Endometrial microvascular endothelial cells (primary cell): ENCODE measurements around the gene DDX25. TPM values are rescaled to one million over a fixed set of nuclear protein-coding genes. Genes with fewer than 3 reads are reported as not detected.
"Not testable (repeated sequence)": the region's sequence is repeated elsewhere in the genome, so short reads cannot be mapped to it uniquely, and the experiment has no call there.

Experiments
- in situ Hi-C: cut with HindIII; loops from 2 replicates; pipeline ENCODE4 v1.10.0; 2017; ENCODE audit warnings: low sequenced_read_pairs, low pct_unique_long_range_greater_than_20kb; ENCODE audit errors: inconsistent ontology term
- total RNA-seq: library from RNA; depleted of rRNA; stranded (reverse); fragments of >200 nt; gene quantifications from one replicate; pipeline ENCODE4 v1.2.3, GENCODE V29; 2015; ENCODE audit errors: inconsistent ontology term

Gene DDX25
- total RNA-seq: not detected

DNA sequence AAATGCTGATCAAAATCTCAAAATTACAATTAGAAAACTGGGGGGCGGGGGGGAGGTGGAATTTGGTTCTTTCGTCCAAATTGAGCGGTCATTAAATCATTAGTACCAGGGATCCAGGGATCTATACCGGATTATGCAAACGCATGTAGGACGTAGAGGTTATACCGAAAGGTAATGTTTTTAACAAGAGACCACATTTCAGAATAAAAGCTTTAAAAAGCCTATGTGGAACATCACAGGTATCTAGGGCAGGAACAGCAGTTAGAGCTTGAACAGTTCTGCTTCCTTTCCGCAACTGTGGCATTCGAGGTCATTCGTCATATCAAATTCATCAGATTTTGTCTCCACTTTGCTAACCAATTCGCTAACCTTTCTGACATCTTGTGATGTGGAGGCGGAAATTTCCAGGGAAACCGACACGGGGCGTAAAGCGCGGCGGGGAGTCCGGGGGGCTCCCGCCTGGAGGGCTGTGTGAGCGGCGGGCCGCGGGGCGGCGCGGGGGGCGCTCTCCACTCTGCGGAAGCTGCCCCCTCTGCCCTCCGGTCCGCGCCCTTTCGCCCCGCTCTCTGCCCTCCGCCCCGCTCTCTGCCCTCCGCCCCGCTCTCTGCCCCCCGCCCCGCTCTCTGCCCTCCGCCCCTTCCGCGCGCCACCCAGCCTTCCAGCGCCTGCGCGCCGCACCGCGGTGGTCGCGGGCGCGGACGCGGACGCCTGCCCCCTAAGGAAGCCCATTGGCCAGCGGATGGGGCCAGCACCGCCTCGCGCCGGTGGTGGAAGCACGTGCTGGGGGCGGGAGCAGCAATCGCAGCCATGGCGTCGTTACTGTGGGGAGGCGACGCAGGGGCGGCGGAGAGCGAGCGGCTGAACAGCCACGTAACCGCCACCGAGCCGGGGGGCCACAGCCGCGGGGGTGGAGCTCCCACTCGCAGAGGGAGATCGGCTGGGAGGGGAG is at the start of gene DDX25:
Gene DDX25, plus strand, starts transcription at position 798 of the 949 bp plus-strand sequence. Its CDS starts 10 bp downstream, at position 808.
- in situ Hi-C loops: no loop called here

DNA sequence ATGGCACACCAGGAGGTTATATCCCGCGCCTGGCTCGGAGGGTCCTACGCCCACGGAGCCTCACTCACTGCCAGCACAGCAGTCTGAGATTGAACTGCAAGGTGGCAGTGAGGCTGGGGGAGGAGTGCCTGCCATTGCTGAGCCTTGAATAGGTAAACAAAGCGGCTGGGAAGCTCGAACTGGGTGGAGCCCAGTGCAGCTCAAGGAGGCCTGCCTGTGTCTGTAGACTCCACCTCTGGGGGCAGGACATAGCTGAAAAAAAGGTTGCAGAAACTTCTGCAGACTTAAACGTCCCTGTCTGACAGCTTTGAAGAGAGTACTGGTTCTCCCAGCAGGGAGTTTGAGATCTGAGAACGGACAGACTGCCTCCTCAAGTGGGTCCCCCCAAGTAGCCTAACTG is 46.6 kb upstream of the DDX25 start:
- in situ Hi-C loops: not testable (repeated sequence)

DNA sequence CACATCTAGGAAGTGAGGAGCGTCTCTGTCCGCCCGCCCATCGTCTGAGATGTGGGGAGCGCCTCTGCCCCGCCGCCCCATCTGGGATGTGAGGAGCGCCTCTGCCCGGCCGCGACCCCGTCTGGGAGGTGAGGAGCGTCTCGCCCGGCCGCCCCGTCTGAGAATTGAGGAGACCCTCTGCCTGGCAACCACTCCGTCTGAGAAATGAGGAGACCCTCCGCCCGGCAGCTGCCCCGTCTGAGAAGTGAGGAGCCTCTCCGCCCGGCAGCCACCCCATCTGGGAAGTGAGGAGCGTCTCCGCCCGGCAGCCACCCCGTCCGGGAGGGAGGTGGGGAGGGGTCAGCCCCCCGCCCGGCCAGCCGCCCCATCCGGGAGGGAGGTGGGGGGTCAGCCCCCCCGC is 41.5 kb upstream of the DDX25 start:
- in situ Hi-C loops: not testable (repeated sequence)

DNA sequence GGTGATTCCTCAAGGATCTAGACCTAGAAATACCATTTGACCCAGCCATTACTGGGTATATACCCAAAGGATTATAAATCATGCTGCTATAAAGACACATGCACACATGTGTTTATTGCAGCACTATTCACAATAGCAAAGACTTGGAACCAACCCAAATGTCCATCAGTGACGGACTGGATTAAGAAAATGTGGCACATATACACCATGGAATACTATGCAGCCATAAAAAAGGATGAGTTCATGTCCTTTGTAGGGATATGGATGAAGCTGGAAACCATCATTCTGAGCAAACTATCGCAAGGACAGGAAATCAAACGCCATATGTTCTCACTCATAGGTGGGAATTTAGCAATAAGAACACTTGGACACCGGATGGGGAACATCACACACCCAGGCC is 39.0 kb upstream of the DDX25 start:
- in situ Hi-C loops: not testable (repeated sequence)

DNA sequence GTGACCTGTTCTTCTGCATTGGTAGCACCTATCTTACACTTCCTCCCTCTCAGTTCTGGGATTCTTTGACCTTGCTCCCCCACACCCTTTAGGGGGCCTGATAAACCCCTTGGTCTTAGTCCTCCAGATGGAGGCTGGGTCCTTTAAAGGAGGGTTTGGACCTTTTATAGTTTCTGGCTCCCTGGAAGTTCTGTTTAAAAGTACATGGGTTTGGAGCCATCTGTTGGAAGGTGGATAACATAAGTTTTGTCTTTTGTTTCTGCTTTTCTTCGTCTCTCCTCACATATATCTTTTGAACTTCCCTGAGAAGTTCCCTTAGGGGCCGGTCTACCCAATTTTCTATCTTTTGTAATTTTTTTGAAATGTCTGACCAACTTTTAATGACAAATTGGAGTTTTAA is 34.8 kb upstream of the DDX25 start:
- in situ Hi-C loops: no loop called here

DNA sequence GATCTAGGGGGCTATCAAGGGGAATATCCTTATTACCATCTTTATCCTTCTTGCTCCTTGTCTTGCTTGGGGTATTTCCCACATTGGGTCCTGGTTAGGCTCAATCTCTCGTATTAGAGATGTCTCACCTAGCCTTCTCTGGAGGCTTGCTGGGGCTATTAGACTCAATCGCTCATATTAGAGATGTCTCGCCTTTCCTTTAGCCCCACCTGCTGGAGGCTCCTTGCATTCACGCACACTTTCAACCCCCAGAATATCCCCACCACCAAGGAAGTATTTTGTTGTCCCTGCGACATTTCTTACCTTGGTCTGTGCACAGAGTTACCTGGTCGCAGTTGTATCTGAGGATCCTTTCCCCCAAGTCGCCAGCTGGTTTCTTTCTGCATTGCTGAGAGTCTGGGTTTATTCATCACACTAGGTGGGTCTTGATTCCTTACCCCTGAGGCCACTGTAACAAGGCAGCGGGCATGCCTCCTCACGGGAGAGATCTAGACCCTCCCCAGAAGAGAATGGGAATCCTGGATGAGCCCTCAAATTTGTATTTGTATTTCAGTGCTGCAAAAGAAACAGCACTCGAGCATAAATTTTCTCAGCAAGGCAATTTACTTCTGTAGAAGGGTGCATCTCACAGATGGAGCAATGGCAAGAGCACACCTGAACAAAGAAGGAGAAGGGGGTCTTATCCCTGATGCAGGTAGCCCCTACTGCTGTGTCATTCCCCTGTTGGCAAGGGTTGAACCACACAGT is 32.7 kb upstream of the DDX25 start:
- in situ Hi-C loops: no loop called here

DNA sequence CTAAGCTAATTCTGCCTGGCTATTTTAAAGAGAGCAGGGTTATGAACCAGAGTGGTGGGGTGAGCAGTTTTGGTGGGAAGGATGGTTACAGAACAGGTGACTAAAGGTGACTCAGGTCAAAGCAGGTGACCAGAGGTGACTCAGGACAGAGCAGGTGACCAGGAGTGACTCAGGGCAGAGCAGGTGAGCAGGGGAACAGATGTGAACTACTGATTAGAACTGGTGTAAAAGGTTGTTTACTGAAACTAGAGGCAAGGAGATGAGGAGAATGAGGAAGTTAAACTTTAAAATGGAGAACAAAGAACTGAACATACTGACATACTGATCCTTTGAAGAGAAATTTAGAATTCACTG is 32.2 kb upstream of the DDX25 start:
- in situ Hi-C loops: no loop called here

DNA sequence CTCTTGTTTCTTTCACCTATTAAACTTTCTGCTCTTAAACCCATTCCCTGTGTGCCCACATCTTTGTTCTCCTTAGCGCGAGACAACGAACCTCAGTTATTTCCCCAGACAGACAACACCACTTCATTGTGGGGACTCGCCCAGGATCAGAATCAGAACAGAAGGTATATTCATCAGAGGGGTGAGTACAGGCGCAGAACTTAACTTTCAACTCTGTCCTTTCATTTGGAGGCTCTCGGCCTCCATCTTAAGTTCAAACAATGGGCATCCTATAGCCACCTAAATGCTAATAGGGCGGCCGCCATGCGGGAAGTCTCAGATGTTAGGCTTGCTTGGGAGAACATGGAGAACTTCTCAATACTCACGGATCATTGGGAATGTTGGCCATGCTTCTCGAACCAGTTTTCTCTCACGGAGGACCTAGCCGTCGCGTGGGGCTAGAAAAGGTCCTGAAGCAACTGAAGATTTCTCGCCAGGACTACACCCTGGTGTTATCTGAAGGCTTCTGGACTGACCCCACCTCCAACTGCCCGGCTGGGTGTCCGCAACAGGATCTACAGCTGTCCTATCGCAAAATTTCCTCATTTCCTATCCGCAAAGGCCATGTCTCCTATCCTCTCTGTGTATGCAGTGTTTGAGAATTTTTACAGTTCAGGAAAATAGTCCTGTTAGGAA is 30.3 kb upstream of the DDX25 start:
- in situ Hi-C loops: no loop called here

DNA sequence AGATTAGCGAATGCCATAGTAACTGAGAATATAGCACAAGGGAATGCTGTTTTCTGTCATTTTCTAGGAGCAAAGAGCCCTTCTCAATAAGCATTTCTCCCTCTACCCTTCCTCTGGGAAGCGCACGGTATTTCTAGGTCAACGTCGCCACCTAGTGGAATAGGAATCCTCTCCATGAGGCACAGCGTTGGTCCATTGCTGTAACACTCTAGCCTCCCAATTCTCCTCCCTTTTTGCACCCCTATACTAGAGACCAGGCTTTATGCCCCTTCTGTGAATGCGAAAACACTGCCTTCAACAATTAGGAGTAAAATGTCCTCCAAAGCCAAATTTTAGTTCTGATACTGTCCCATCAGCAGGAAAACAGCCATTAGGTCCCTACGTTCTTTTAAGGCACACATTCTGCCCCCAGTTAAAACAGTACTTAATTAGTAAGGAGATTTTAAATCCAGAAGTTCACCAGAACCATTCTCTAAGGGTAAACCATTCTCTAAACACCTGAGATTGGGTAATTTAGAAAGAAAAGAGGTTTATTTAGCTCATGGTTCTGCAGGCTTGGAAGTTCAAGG is 29.7 kb upstream of the DDX25 start:
- in situ Hi-C loops: no loop called here

DNA sequence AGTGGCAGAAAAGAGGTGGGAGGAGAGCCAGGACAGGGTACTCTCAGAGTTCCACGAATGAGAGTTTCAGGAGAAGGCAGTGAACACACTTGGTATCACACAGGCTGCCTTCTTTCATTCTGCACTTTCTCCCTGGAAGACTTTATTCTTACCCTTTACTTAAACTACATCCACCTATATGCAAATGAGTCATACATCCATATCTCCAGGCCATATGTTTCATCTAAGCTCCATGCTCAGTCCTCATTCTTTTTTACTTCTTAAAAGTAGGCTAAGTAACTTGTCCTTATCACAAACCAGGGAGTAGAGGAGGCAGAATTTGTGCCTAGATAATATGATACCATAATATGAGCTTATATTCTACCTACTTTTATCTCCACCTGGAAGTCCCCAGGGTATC is 23.0 kb upstream of the DDX25 start:
- in situ Hi-C loops: no loop called here

DNA sequence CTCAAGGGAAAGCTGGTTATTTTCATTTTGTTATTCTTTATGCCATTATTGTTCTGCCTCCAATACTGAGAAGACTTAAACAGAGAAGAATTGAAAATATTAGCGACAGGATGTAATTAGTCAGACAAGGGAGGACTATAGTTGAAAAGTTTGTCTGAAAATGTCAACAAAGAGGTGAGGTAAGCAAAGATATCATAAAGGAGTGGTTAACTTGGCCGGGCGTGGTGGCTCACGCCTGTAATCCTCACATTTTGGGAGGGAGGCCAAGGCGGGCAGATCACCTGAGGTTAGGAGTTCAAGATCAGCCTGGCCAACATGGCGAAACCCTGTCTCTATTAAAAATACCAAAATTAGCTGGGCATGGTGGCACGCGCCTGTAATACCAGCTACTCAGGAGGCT is 20.9 kb upstream of the DDX25 start:
- in situ Hi-C loops: no loop called here

DNA sequence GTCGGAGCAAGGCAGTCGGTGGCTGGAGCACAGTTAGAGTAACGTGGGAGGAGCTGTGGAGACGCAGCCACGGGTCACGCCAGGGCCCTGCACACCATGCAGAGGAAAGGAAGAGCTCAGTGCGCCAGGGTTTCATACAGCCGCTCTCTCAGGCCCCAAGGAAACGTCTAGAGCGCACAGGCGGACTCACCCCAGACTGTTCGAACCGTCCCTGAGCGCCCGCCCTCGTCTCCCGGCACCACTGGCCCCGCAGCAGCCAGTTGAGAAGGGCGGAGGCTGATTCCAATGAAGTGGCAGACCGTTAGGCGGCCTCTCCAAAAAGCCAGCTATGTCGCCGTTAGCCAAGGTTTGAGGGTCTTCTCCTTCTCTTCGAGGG is 17.3 kb upstream of the DDX25 start:
- in situ Hi-C loops: no loop called here

DNA sequence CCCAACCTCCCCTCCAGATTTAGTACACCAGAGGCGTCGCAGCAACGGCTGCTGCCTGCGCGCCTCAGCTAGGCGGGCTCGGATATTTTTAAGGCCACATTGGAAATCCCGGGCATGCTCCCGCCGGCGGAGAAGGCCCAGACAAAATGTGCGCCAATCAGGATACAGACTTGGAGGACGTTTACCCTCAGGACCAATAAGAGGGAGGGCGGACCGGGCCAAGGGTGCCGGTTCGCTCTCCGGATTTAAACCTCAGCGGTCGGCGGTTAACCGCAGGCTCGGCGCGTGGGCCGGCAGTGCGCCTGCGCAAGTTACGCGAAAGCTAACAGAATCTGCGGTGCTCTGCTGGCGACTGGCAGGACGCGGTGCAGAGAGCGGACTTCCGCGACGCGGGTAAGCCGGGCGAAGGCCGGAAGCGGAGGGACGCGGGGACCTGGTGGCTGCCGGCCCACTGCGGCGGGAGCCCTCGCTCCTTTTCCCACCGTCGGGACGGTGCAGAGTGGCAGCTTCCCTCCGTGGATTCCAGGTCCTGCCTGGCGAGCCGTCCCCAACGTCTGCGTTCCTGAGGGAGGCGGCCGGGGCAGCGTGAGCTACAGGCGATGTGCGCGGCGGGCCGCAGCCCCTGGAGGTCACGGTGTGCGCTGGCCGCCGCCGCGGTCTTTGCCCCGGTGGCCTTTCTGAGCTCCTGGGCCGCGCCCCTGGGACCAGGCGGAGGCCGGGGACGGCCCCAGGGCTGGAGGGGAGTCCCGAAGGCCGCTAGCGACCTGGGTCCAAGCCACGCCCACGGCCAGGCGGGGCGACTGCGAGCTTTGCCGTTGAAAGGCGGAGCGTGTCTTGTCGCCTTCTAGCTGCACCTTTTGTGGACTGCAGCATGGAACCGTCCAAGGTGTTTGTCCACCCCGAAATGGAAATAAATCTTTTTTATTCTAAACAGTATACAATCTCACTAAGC is 16.7 kb upstream of the DDX25 start, which contains the start of gene HYLS1:
Gene HYLS1, plus strand, starts transcription at position 296 of the 952 bp plus-strand sequence. CDS start 11,701 bp downstream, outside the sequence.
- in situ Hi-C loops: no loop called here

DNA sequence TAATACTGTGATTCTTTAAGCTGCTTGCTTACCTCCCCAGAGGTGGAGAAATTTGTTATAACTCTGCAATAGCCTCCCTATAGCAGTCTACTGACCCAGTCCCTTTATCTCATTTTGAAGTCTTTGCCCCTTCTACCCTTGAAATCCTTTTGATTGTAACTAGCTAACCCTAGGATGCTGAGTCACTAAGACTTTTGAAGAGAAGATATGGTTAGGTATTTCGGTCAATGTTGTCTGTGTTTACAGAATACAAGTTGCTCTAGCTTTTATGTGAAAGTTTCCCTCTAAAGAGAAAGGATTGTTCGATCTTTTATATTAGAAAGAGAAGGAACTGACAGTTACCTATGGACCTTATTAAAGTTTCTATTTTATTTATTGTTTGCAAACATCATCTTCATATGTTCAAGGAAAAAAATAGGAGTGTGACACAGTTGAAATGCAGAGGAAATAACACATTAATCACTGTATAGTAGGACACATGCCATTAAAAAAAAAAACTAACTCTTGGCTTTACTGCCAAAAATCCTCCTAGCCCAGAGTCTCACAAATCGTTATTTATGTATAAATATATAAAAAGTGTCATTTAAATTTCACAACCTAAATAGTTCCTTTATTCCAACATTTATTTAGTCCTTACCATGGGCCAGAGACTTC is 13.7 kb upstream of the DDX25 start:
- in situ Hi-C loops: no loop called here

DNA sequence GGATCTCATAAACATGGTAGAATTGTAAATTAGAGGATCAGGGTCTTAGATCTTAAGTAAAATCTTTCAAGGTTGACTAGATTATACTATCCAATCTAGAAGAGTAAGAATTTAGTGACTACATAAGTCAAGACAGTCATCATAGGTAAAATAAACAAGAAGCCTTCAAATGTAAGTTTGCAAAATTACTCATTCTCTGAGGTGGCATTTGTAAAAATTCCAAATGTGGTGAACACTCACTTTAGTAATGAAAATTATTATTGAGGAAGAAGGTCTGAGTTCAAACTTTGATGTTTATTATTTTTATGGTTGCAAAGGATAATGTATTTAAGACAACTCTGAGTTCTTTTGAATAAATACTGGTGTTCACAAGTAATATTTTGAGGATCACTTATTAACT is 12.2 kb upstream of the DDX25 start:
- in situ Hi-C loops: no loop called here

DNA sequence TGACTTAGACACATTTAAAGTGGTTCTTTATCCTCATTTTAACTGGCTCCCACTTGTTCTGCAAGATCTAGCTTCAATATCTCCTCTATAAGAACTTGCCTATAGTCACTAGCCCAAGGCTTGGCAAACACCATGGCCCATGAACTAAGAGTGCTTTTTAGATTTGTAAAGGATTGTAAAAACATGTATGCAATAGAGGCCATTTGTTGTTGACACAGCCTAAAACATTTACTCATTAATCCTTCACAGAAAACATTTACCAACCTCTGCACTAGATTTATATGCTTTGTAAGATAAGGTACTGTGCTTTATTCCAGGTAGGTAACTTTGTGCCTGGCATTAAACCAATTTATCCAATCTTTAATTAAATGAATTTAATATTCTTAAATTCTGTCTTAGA is 11.3 kb upstream of the DDX25 start:
- in situ Hi-C loops: no loop called here

DNA sequence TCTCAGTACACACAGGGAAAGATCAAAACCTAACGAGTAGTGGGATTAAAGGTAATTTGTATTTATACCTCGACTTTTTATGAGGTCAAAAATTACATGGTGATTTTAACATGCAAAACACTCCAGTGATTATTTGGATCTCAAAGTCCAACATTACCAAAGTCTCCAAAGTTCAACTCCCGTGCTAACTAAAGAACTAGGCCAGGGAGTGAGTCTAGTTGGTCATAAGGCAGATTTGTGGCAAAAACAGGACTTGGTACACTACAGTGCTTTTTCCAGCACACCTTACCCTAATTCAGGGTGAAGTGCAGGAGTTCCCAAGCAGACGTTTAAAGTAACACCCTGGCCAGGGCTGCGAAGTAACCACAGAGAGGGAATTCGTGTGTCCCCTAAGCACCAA is 2.4 kb upstream of the DDX25 start:
- in situ Hi-C loops: no loop called here
